ENCODE measurements around the gene ISG15.

ISG15 gene

GRCh38 chr1:1062348-1063163, 49.3 kb downstream of the ISG15 start:
- DNase-seq, result no peak

- DNase-seq, result no peak
These were observed 50.1 kb downstream of the ISG15 start for GRCh38 chr1:1063261-1063944.

All from SIG-M5 (cell line).